Measurements from ENCODE around the gene LRWD1. TPM values are rescaled to one million over a fixed set of nuclear protein-coding genes. Genes with fewer than 3 reads are reported as not detected.
"Not testable (repeated sequence)": the region's sequence is repeated elsewhere in the genome, so short reads cannot be mapped to it uniquely, and the experiment has no call there.

LRWD1 gene
- total RNA-seq, 1 experiment from 2014 or later, result 81.2 TPM

DNA sequence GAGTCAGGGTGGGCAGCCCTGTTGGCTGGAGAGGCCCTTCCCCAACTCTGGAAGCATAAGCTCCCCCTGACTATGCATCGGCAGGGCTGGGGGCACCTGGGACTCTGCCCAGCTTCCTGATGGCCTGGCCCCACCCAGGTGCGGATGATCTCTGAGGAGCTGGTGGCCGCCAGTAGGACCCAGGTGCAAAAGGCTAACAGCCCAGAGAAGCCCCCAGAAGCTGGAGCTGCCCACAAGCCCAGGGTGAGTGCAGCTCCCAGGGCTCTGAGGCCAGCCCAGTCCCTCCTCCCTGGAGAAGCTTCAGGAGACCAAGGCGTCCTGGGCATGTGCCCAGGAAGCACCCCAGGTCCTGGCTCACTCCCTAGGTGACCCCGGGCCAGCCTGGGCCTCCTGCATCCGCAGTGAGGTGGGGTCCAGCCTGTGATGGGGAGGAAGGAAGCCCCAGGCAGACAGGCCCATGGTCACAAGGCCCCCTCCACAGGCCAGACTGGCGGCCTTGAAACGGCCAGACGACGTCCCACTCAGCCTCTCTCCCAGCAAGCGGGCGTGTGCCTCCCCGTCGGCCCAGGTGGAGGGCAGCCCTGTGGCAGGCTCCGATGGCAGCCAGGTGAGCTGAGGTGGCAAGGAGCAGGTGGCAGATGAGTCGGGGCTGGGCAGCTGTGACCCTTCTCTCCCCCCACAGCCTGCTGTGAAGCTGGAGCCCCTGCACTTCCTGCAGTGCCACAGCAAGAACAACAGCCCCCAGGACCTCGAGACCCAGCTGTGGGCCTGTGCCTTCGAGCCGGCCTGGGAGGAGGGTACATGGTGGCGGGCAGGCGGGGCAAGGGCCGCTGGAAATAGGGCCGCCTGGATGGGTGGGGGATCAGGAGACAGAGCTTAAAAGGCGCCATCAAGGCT is 3.0 kb downstream of the LRWD1 start:
- DNase-seq (ENCODE audit: low spot score), result no peak

DNA sequence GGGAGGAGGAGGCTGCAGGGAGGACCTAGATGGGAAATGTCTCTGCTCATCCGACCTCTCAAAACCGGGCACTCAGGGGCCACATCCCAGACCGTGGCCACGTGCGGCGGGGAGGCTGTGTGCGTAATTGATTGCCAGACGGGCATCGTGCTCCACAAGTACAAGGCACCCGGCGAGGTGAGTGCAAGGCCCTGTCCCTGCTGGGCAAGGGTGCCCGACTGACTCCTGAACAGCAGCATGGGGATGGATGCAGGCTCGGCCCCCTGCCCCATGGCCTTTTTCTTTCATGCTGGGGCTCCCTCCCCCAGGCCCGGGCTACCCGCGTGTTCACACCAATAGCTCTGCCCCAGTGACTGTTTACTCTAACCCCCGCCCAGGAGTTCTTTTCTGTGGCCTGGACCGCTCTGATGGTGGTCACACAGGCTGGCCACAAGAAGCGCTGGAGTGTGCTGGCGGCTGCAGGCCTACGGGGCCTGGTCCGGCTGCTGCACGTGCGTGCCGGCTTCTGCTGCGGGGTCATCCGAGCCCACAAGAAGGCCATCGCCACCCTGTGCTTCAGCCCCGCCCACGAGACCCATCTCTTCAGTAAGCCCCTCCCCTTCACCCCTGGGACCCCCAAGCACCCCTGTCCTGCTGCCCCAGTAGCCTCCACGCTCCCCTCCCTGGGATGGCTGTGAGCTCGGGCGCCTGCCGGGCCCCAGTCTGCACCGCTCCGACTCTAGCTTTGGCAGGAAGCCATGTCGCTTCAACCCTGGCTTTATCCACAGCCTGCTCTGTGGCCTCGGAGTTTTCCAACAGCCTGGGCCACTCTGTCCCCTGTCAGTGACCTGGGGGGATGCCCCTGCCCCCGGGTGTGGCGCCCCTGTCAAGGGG is 3.9 kb downstream of the LRWD1 start:
- DNase-seq (ENCODE audit: low spot score), result no peak

DNA sequence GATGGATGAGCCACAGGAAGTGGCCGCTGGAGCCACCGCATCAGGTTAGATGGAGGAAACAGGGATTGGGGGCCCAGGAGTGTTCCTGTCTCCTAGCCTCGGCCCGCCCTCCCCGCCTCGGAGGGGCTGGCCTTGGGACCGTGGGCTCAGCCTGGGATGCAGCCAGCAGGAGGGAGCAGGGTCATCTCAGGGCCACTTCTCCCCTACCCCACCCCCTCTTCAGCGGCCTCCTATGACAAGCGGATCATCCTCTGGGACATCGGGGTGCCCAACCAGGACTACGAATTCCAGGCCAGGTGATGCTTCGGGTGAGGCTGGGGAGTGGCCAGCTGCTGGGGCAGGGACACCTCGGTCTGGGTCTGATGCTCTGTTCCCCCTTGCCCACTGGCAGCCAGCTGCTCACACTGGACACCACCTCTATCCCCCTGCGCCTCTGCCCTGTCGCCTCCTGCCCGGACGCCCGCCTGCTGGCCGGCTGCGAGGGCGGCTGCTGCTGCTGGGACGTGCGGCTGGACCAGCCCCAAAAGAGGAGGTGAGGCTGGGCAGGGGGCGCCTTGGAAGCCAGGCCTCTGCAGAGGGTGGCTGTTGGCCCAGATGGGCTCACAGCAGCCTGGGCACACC is 4.7 kb downstream of the LRWD1 start:
- DNase-seq (ENCODE audit: low spot score), result no peak

DNA sequence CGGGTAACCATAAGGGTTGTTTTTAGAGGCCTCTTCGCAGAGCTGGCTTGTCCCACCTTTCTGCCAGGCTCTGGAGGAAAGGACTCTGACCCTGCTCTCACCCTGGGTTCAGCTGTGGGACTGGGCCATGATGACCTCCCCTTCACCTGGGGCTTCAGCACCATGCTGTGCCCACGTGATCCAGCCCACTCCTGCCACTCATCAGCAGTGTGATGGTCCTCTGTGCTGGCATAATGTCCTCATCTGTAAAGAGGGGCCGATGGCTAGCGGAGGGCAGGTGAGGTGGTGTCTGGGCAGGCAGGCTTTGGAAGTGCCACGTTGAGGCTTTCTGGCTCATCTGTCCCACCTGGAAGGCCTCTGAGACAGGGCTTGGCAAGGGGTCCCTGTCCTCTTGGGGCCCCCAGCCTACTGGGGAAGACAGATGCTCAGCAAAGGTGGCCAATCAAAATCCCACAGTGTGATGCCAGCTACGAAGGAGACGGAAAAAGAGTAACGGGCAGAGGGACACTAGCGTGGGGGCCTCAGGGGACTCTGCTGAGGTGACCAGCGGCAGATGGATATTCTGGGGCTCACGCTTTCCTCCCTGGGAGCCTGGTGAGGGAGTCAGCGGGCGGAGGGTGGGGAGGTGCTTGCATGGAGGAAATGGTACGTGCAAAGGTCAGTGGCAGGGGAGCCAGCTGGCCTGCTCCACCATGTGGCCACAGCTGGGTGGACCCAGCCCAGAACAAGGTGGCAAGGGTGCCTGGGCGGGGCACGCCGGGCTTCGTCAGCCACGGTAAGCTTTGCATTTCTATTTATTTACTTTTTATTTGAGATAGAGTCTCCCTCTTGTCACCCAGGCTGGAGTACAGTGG is 5.4 kb downstream of the LRWD1 start:
- peak; percentile 61 for DNase-seq (ENCODE audit: low spot score)

DNA sequence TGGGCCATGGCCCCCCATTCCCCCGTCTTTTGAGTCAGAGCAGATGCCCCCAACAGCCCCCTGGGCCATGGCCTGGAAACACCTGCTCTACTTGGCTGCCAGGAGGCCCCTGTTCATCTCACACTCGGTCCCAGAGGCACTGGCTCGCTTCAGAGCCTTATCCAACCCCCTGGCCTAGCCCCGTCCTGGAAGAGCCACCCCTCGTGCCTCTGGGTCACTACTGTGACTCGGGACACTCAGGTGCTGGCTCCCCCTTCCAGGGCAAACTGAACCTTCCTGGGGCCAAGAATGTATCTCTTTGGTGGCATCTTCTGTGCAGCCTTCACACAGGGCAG is 7.0 kb downstream of the LRWD1 start:
- DNase-seq (ENCODE audit: low spot score), result no peak

DNA sequence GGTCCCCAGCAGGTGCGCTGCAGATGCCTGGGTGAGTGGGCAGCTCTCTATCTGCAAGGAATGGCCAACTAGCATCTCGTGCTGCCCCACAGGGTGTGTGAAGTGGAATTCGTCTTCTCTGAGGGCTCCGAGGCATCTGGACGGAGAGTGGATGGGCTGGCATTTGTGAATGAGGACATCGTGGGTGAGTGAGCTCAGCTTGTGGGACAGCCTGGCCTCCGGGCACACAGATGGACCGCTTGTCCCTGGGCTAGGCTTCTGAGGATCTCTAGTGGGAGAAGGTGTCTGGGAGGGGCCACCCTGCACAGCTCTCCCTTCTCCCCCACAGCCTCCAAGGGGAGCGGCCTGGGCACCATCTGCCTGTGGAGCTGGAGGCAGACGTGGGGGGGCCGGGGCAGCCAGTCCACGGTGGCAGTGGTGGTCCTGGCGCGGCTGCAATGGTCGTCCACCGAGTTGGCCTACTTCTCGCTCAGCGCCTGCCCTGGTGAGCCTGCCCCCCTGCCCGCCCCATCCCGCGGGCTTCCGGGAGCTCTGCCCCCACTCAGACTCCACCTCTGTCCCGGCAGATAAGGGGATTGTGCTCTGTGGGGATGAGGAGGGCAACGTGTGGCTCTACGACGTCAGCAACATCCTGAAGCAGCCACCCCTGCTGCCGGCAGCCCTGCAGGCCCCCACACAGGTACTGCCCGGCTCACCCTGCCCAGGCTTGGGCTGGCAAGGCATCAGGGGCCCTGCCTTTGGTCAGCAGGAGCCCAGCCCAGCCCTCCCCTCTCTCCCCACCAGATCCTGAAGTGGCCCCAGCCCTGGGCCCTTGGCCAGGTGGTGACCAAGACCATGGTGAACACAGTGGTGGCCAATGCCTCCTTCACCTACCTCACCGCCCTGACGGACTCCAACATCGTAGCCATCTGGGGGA is 7.6 kb downstream of the LRWD1 start:
- no peak for DNase-seq (ENCODE audit: low spot score)

DNA sequence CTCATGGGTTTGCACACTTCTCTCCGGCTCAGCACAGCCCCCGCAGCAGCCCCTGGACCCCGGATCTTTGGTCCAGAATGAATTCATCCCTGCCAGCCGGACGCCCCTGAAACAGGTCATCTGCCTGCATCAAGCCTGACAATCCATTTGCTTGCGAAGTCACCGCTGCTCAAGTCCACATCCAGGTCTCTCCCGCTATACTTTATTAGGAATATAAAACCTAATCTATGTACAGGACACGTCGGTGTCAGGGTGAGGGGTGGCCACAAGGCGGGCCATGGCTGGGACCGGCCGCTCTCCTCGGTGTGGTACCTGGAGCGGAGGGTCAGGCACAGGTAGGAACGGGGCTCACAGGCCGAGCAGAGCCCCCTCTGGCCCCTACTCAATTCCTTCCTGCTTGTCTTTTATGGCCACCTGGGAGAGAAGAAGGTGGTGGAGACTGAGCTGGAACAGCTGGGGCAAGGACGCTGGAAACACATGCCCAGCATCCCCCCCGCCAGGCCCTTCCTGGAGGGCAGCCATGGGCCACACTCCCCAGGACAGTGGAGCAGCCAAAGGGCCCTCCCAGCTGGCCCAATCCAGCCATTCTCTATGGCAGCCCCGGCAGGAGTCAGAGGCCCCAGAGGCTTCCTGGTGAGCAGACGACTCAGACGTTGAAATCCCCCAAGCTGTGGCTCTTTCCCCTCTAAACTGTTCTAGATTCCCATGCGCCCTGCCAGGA is 8.6 kb downstream of the LRWD1 start:
- no peak for DNase-seq (ENCODE audit: low spot score)

DNA sequence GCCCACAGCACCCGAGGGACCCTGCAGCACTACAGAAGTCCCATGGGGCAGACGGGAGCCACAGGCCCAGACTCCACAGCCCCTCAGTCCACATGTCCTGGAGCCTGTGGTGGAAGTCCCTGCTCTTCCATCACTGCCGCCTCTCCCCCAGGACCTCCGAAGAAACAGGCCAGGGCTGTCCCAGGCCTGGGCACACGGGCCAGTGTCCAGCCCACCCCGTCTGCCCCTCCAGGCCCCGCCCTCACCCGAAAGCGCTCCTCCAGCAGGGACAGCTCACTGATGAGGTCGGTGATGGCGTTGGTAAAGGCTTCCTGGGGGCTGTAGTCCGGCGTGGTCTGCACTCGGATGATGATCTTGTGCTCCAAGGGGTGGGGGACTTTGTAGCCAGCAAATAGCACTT is 9.3 kb downstream of the LRWD1 start:
- not testable (repeated sequence) for DNase-seq (ENCODE audit: low spot score)

DNA sequence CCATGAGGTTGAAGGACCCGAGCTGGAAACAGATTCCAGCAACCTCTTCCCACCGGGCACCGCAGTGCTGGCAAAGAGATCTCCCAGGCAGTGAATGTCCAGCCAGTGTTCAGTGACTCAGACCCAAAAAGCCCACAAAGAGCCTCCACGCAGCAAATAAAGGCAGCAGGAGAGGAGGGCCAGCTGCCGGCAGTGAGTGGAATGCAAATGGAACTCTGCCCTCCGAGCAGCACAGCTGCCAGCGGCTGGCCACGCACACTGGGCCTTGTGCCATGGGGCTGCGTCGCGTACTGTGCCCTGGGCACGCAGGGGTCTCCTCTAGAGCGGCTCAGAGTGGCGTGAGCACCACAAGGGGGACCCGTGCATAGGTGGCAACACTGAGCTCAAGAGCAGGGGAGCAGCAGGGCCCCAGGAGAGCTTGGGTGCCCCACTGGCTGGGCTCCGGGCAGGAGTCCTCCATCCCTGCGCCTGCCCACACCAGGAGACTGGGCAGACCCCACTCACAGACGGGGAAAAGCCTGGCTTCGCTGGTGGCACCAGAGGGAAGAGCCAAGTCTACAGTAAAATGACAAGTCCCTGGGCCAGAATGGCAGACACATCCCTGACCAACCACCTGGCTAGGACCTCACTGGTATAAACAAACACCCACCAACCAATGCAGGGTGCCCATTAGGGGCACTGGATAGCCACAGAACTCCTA is 10.1 kb downstream of the LRWD1 start:
- not testable (repeated sequence) for DNase-seq (ENCODE audit: low spot score)

DNA sequence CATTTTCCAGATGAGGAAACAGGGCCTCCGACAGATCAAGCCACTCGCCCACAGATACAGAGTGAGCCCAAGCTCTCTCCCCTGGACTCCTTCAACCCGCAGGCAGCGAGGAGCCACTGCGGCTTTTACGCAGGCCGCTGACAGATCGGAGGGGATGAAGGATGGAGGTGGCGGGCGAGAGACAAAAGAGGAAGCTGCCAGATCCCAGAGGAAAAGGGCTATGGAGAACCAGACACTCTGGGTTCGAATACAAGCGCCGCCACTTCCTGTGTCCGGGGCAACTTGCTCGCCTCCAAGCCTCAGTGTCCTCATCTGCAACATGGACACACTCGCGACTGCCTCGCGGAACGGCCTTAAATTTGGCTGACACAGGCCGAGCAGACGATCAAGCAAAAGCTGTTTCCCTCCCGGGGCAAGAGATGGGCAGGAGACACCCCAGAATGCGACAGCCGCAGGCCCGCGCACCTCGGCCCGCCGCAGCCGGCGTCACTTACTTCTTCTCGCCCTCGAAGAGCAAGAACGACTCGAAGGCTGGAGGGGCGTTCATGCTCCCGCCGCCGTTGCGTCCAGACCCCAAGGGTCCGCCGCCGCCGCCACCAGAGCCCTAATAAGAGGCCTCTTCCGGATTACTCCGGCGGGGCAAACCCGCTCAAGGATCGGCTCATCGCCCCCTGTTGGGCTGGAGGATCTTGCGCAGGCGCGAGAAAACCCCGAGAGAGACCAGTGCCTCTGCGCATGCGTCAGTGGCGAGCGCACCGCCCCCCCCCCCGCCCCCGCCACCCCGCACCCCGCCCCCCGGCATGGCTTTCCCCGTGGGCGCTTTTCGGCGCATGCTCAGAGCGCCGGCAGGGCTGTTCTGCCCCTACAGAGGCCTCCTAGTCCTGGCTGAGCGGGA is 13.8 kb downstream of the LRWD1 start, which contains the start of gene POLR2J:
TSS of gene POLR2J (minus strand) at position 609 of the 895 bp plus-strand sequence. CDS start at position 547, 62 bp downstream.
- DNase-seq (ENCODE audit: low spot score), result peak; percentile 33

DNA sequence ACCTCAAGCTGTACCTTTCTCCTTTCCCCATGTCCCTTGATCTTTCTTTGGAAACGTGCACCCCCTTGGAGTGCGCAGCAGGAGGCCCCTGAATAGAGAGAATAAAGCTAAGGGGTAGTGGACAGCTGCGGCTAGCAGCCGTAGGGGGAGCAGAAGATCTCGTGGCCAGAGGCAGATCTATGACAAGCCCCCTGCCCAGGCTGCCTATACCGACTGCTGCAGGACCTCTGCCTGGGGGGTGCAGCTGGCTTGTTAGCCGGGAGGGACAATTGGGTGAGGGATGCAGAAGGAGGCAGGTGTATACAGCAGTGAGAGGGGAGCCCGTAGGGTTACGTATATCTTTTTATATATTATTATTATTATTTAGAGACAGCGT is 14.4 kb downstream of the LRWD1 start:
- not testable (repeated sequence) for DNase-seq (ENCODE audit: low spot score)

DNA sequence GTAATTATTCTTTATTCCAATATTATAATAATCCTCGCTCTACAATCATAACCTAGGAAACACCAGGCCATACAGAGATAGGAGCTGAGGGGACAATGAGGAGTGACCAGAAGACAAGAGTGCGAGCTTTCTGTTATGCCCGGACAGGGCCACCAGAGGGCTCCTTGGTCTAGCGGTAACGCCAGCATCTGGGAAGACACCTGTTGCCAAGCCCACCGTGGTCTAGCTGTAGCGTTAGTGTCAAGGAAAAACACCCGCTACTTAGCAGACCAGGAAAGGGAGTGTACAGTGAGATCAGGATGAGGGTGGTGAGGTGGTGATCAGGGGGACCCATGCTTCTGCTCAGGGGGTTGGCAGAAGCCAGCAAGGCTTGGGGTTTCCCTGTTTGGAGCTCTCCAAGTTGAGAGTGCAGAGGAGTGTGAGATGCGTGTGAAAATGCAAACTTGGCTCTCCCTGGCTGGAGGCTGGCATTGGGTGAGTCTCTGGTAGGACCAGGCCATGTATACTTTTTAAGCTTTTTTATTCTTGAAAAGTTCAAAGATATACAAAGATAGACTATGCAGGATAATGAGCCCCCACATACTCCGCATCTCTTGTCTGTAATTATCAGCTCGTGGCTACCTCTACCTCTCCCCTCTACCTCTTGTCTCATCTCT is 15.3 kb downstream of the LRWD1 start:
- DNase-seq (ENCODE audit: low spot score), result not testable (repeated sequence)

DNA sequence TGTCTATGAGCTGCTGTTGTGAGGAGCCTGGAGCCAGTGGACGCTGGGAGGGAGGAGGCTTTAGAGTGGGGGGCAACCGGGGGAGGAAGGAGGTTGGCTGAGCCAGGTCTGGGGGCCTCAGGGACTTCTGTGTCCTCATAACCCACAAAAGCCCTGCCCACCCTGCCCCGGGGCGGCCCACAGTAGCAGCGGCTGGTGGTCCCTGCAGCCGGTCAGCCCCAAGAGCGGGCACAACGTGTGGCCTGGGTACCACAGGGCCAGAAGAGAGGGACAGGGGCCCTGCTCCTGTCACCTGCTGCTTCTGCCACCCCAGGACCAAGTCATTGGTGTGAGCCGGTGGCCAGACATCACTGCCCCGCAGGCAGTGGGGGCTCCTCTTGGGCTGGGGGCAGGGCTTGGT is 17.2 kb downstream of the LRWD1 start:
- not testable (repeated sequence) for DNase-seq (ENCODE audit: low spot score)

DNA sequence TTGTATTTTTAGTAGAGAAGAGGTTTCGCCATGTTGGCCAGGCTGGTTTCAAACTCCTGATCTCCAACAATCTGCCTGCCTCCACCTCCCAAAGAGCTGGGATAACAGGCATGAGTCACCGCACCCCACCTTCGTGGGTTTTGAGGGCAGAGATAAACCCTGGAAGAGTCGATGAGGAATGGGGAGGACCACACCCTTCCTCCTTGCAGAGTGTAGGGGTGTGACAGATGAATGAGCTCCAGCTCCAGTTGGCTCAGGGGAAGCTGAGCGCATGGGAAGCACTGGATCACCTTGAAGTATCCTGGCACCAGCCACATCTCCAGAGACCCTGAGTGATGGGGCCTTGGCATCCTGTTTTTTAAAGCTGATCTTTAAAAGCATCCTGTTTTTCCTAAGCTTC is 19.5 kb downstream of the LRWD1 start:
- not testable (repeated sequence) for DNase-seq (ENCODE audit: low spot score)

DNA sequence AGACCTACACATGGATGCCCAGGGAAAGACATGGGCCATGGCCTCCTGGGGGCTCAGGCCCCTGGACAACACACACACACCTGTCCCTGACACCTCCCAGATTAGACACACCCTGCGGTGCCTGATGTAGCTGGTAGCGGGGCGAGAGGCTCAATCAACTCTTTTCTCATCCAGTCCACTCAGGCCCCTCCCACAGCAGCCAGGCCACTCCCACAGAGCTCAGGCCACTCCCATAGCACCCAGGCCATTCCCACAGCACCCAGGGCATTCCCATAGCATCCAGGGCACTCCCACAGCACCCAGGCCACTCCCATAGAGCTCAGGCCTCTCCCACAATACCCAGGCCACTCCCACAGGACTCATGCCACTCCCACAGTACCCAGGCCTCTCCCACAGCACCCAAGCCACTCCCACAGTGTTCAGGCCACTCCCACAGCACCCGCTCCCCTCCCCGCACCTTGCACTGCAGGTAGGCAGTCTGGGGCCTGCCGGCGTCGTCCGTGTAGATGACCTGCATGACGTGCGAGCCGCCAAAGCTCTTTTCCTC is 25.8 kb downstream of the LRWD1 start:
- not testable (repeated sequence) for DNase-seq (ENCODE audit: low spot score)

DNA sequence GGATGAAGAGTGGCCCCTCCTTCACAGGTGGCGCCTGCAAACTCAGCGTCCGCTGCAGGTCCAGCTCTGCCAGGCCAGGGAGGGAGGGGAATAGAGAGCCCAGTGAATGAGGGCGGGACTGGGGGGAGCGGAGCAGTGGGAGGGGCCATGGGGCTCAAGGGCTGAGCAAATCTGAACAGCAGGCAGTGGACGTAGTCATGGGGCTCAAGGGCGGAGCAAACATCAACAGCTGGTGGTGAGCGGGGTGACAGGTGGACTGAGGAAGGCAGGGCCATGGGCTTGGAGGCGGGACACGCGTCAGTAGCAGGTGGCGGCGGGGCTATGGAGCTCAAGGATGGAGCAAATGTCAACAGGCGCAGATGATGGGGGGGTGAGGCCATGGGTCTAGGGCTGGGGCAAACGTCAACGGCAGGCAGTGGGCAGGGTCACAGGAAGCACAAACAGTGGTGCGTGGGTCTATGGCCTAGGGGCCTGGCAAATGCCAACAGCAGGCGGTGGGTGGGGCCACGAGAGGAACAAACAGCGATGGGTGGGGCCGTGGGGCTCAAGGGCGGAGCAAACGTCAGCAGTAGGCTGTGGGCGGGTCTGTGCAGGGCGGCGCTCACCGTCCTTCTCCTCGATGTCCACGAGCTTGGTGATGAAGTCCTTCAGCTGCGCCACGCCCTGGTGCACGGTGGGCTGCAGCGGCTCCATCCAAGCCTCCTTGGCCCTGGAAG is 28.6 kb downstream of the LRWD1 start:
- not testable (repeated sequence) for DNase-seq (ENCODE audit: low spot score)

Data from HT-29 (cell line).